ENCODE data around the gene SUMO3. TPM values are rescaled to one million over a fixed set of nuclear protein-coding genes. Genes with fewer than 3 reads are reported as not detected.

The SUMO3 gene
- total and polyA plus RNA-seq, 2 of the 13 experiments (the other 11 are each of a cell fraction or from before 2014, with no cell fraction given) = 51.4 to 92.4 TPM

DNA sequence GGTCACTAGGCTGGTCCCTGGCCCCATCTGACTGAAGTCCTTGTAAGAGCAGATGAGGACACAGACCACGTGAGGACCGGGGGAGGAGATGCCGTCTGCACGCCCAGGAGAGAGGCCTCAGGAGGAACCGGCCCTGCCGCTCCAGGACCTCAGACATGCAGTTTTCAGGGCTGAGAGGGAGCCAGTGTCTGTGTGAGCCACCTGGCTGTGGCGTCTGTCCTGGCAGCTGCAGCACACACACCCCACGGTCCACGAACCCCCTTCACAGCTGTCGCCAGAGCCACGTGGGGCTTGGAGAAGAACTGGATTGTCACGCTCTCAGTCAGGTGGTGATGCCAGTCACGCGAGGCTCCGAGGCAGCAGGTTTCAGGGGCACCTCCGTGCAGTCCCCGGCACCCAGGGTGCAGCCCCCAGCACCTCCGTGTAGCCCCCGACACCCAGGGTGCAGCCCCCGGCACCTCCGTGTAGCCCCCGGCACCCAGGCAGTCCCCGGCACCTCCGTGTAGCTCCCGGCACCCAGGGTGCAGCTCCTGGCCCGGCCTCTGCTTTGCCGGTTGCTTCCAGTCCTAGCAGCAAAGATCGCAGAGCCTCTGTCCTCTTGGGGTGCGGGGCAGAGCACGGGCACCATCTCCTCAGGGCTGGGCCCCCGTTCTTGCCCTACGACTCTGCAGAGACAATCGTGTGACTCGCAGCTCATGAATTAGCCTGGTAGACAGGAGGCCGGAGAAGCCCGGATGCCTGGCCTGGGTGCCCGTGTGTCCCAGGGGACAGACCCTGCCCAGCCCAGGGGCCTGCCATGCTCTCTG lies 19.0 kb upstream of the SUMO3 start (continued):
- TF ChIP-seq ZNF280B (CRISPR knock-in tag; IDR thresholded peaks at IDR 0.05; ENCODE audit: borderline replicate concordance) (0 out of 2 replicates have a peak, but pooled peaks have one; percentile 17), ZNF674 (CRISPR knock-in tag; IDR thresholded peaks at IDR 0.05; ENCODE audit: low read depth) (no peak), ZIK1 (CRISPR knock-in tag; IDR thresholded peaks at IDR 0.05; ENCODE audit: borderline replicate concordance, low read depth) (0 out of 2 replicates have a peak, but pooled peaks have one; percentile 43), STAT6 (CRISPR knock-in tag; IDR thresholded peaks at IDR 0.05; ENCODE audit: borderline replicate concordance) (no peak), AKNA (CRISPR knock-in tag; IDR thresholded peaks at IDR 0.05; ENCODE audit: borderline replicate concordance) (no peak), ZFY (CRISPR knock-in tag; IDR thresholded peaks at IDR 0.05) (peak; percentile 9; the same call in 1 of the 2 replicates), HNRNPLL (IDR thresholded peaks at IDR 0.05; ENCODE audit: low read depth, low read length, poor library complexity, severe bottlenecking) (peak; percentile 37), RXRA (CRISPR knock-in tag; IDR thresholded peaks at IDR 0.05) (peak; percentile 92), ZBTB7A (CRISPR knock-in tag; IDR thresholded peaks at IDR 0.05) (no peak), NR0B2 (CRISPR knock-in tag; IDR thresholded peaks at IDR 0.05) (no peak), ATF1 (CRISPR knock-in tag; IDR thresholded peaks at IDR 0.05) (no peak), RNF2 (conservative IDR thresholded peaks at IDR 0.05; ENCODE audit: low read depth) (peak; percentile 41; the same call in 1 of the 2 replicates), ZNF589 (CRISPR knock-in tag; conservative IDR thresholded peaks at IDR 0.05) (0 out of 2 replicates have a peak, but pooled peaks have one; percentile 25)
- TF ChIP-seq, protein P1, sequence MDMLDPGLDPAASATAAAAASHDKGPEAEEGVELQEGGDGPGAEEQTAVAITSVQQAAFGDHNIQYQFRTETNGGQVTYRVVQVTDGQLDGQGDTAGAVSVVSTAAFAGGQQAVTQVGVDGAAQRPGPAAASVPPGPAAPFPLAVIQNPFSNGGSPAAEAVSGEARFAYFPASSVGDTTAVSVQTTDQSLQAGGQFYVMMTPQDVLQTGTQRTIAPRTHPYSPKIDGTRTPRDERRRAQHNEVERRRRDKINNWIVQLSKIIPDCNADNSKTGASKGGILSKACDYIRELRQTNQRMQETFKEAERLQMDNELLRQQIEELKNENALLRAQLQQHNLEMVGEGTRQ (IDR thresholded peaks at IDR 0.05; ENCODE audit: low read depth, low read length) = peak; percentile 60
- TF ChIP-seq, protein P1 (CRISPR knock-in tag; IDR thresholded peaks at IDR 0.05; ENCODE audit: borderline replicate concordance) = peak; percentile 79; the same call in 1 of the 2 replicates
